ENCODE data around the gene DNAH6. TPM values are rescaled to one million over a fixed set of nuclear protein-coding genes. Genes with fewer than 3 reads are reported as not detected.

Gene DNAH6
- total and polyA plus RNA-seq, 2 of the 8 experiments (the other 6 are each of a cell fraction or from before 2014, with no cell fraction given) = 0.06 to 0.43 TPM

DNA sequence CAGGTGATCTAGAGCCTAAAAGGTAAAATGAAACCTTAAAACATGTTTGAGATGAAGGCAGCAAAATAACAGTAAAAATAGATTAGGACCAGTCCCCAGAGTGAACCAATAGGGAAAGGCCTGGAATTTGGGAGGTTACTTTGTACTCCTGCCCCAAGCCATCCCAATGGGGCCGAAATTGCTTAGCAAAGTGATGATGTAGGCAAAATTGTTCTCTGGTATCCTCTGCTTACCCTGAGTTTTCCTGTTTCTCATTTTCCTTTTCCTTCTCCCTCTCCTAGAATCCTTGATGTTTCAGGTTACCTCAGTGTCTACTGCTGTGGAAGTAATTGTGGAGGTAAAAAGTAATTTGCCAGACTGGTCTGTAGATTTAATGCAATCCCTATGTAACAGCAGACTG lies 271.7 kb downstream of the DNAH6 start:
- Histone ChIP-seq H2BK12ac (ENCODE audit: low read depth, low read length) (no peak overlapping the region), H3K18ac (ENCODE audit: extremely low read depth, low read length) (no peak overlapping the region), H3K4me1 (replicated peaks in 1 of 4; ENCODE audit: control insufficient read depth in 3 of 4, insufficient read depth in 4 of 4, low read length in 3 of 4) (no peaks in the 10 kb centered on the region), H2AK5ac (ENCODE audit: low read depth, low read length) (no peak overlapping the region), H4K20me1 (replicated peaks in 1 of 2; ENCODE audit: control insufficient read depth in 1 of 2, insufficient read depth in 2 of 2, low read length in 2 of 2) (no peaks in the 10 kb centered on the region), H4K91ac (replicated peaks; ENCODE audit: insufficient read length, low read length) (no peak overlapping the region), H3K9me3 (ENCODE audit: insufficient read depth in 2 of 2, low read depth in 1 of 2, low read length in 1 of 2) (no peaks in the 10 kb centered on the region; a peak in 1 of 4 replicates), H2AFZ (ENCODE audit: low read length) (no peak overlapping the region), H3K79me2 (ENCODE audit: control insufficient read depth in 1 of 2, insufficient read depth in 2 of 2, low read length in 2 of 2) (no peaks in the 10 kb centered on the region), H3K56ac (replicated peaks; ENCODE audit: insufficient read length, low read depth, low read length) (no peak overlapping the region), H2BK20ac (ENCODE audit: low read length) (no peak overlapping the region), H3K27ac (ENCODE audit: low read depth, low read length) (no peak overlapping the region), H4K8ac (ENCODE audit: extremely low read depth, insufficient read depth, low read length) (no peak overlapping the region), H3K4ac (replicated peaks; ENCODE audit: insufficient read length, low read depth, low read length) (no peak overlapping the region), H3K4me2 (ENCODE audit: insufficient read depth in 1 of 2, low read depth in 2 of 2, low read length in 2 of 2) (no peak overlapping the region), H3K79me1 (ENCODE audit: low read depth, low read length) (no peaks in the 10 kb centered on the region), H3K23me2 (ENCODE audit: low read depth, low read length) (no peaks in the 10 kb centered on the region), H2BK5ac (ENCODE audit: low read depth, low read length) (no peak overlapping the region), H3K23ac (ENCODE audit: insufficient read length) (no peak overlapping the region), H2BK15ac (ENCODE audit: low read length) (no peak overlapping the region), H2BK120ac (replicated peaks; ENCODE audit: low read depth, low read length) (no peak overlapping the region), H3K14ac (ENCODE audit: insufficient read length) (no peak overlapping the region), H3K9ac (replicated peaks in 1 of 4; ENCODE audit: extremely low read depth in 1 of 4, low read depth in 3 of 4, low read length in 3 of 4) (no peak overlapping the region), H4K5ac (ENCODE audit: insufficient read length, low read depth, low read length) (no peak overlapping the region), H3K36me3 (ENCODE audit: control insufficient read depth in 2 of 4, insufficient read depth in 4 of 4, low read length in 3 of 4) (no peaks in the 10 kb centered on the region), H3K4me3 (ENCODE audit: extremely low read depth in 1 of 4, insufficient read depth in 2 of 4, low read depth in 3 of 4, low read length in 4 of 4) (no peak overlapping the region), H3K27me3 (replicated peaks in 1 of 4; ENCODE audit: control insufficient read depth in 3 of 4, extremely low read depth in 1 of 4, insufficient read depth in 3 of 4, low read length in 3 of 4) (no peaks in the 10 kb centered on the region)
- WGBS, 2 experiments (ENCODE audit: extremely low coverage in 1 of 2, insufficient coverage in 1 of 2, insufficient read length in 1 of 2, insufficient replicate concordance in 2 of 2, low coverage in 1 of 2, low lambda C conversion rate in 2 of 2, missing lambda C conversion rate in 1 of 2) = 94% methylated on average over 1 of the region's 1 CpG; no CpG with 5 or more reads in 1 of the 2 experiments
- ChIA-PET POLR2A (ENCODE audit: partially characterized antibody) (no interaction called here), CTCF (ENCODE audit: partially characterized antibody) (no interaction called here)
- no peak for TF ChIP-seq SIX5 (IDR thresholded peaks at IDR 0.05; ENCODE audit: low read depth, low read length)
- no peak for TF ChIP-seq SP1 (IDR thresholded peaks at IDR 0.05; ENCODE audit: low read depth, low read length)
- TF ChIP-seq GABPA (IDR thresholded peaks at IDR 0.05; ENCODE audit: borderline replicate concordance, insufficient read depth, low read length) = no peak
- TF ChIP-seq CEBPB (IDR thresholded peaks at IDR 0.05; ENCODE audit: low read depth, low read length) = no peak
- FAIRE-seq = no peak
- no peak for DNase-seq (ENCODE audit: low read depth in 1 of 2, low spot score in 2 of 2)
